ENCODE results near the gene CFAP97D1.

GRCh38 chr17:43825567-43825966 is 45.3 kb downstream of the CFAP97D1 start:
- no peak for TF ChIP-seq CTCF (IDR thresholded peaks at IDR 0.05)
- no peak for TF ChIP-seq EZH2 (IDR thresholded peaks at IDR 0.05; ENCODE audit: borderline replicate concordance, insufficient read depth, low read depth, low read length, poor library complexity, severe bottlenecking)

All from B cell (primary cell).